Cardiac muscle cell (in vitro differentiated cells and primary cell): ENCODE measurements around the gene SNW1. TPM values are rescaled to one million over a fixed set of nuclear protein-coding genes. Genes with fewer than 3 reads are reported as not detected.

ENCODE experiments used
- DNase-seq, 2 donors: peaks; one replicate each; pipeline versions ENCODE4 v3.0.0 to v3.0.0-alpha.2; 2010 to 2017; ENCODE audit warnings: low read depth in 1 of 2, low spot score in 1 of 2
- H3K27ac ChIP-seq: fragments of 200-600 bp; sonication (generic); 2 replicates; pipeline ENCODE4 v1.5.1; 2016
- H3K27me3 ChIP-seq: fragments of 200-600 bp; sonication (generic); 2 replicates; pipeline ENCODE4 v1.6.0; 2016; ENCODE audit warnings: control low read depth
- H3K36me3 ChIP-seq: fragments of 200-600 bp; sonication (generic); 2 replicates; pipeline ENCODE4 v1.5.1; 2016; ENCODE audit warnings: control low read depth
- H3K4me1 ChIP-seq: fragments of 200-600 bp; sonication (generic); 2 replicates; pipeline ENCODE4 v1.8.1; 2017; ENCODE audit warnings: low read depth, mild to moderate bottlenecking, mixed run types
- H3K4me3 ChIP-seq: fragments of 200-600 bp; sonication (generic); 2 replicates; pipeline ENCODE4 v1.5.1; 2016; ENCODE audit warnings: mild to moderate bottlenecking
- H3K9me3 ChIP-seq: fragments of 200-600 bp; sonication (generic); 2 replicates; pipeline ENCODE4 v1.5.1; 2017; ENCODE audit warnings: low read depth, mild to moderate bottlenecking, control low read depth
- polyA plus RNA-seq: library from polyadenylated mRNA; unstranded; fragments of >200 nt; fragmentation: Nextera tagmentation; extraction: Ambion mirVana; gene quantifications from 2 replicates; pipeline ENCODE4 v1.2.1, GENCODE V29; 2016
- total RNA-seq: library from RNA; depleted of rRNA; stranded (reverse); fragments of >200 nt; gene quantifications from 2 replicates; pipeline ENCODE4 v1.2.3, GENCODE V29; 2016
- TF ChIP-seq, protein P1 (sequence below): IDR thresholded peaks from 2 replicates; pipeline ENCODE4 v1.5.1; 2012; ENCODE audit warnings: low read depth, mild to moderate bottlenecking, low read length

SNW1 gene
- total and polyA plus RNA-seq, 2 experiments from 2014 or later: 63.3 to 66.7 TPM

DNA sequence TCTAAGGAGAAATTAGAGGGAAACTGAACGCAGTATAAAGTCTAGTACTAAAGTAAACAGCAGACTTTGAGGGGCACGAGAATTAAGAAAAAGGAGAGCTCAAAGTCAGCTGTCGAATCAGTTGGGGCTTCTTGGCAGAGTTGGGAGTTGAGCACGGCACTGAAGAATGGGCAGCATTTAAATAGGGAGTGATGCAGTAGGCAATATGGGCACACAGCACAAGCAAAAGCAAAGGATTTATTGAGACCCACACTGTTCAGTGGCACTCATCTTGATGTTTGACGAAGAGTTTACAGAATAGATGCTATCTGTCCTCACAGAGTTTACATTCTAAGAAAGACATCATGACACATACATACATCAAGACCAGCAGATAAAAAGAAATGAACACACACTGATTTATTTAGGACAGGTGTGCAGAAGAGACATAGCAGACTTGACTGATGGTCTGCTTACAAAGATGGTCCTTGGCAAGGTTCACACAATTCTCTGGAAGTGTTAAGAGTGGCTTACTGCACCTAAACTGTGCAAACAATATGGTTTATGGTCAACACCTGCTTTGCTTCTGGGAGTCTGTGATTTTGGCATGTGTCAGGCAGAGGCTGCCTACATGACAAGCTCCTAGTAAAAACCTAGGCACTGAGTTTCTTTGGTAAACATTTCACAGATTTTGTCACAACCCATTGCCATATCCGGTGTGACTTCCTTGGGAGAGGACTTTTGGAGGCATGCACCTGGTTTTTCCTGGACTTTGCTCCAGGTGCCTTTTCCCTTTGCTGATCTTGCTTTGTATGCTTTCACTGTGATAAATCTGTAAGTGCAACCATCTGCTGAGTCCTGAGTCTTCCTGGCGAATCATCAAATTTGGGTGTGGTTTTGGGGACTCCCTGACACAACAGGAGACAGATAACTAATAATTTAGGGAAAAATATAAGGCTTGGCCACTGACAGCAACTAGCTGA, 79.5 kb downstream of the SNW1 start:
- no peaks in the 10 kb centered on the region for H3K9me3 ChIP-seq
- no peak for DNase-seq
- no peak overlapping the region for H3K27ac ChIP-seq
- TF ChIP-seq, protein P1, sequence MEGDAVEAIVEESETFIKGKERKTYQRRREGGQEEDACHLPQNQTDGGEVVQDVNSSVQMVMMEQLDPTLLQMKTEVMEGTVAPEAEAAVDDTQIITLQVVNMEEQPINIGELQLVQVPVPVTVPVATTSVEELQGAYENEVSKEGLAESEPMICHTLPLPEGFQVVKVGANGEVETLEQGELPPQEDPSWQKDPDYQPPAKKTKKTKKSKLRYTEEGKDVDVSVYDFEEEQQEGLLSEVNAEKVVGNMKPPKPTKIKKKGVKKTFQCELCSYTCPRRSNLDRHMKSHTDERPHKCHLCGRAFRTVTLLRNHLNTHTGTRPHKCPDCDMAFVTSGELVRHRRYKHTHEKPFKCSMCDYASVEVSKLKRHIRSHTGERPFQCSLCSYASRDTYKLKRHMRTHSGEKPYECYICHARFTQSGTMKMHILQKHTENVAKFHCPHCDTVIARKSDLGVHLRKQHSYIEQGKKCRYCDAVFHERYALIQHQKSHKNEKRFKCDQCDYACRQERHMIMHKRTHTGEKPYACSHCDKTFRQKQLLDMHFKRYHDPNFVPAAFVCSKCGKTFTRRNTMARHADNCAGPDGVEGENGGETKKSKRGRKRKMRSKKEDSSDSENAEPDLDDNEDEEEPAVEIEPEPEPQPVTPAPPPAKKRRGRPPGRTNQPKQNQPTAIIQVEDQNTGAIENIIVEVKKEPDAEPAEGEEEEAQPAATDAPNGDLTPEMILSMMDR: no peak
- no peaks in the 10 kb centered on the region for H3K27me3 ChIP-seq
- no peaks in the 10 kb centered on the region for H3K4me1 ChIP-seq
- H3K36me3 ChIP-seq: no peaks in the 10 kb centered on the region
- no peak overlapping the region for H3K4me3 ChIP-seq

DNA sequence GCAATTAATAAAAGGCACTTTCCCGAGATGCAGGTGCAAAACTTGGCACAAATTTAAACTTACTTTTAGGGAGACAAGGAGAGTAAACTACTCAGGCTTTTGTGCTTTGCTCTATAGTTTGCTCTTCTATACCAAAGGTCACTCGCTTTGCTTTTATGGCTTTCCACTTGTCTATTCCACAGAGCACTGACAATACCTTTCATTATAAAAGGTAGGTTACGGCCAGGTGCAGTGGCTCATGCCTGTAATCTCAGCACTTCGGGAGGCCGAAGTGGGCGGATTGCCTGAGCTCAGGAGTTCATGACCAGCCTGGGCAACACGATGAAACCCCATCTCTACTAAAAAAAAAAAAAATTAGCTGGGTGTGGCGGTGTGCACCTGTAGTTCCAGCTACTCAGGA, 86.0 kb downstream of the SNW1 start:
- Histone ChIP-seq H3K27me3 (no peaks in the 10 kb centered on the region), H3K27ac (no peak overlapping the region), H3K36me3 (peaks cover 23% of the 10 kb centered on the region), H3K9me3 (no peaks in the 10 kb centered on the region), H3K4me3 (no peak overlapping the region), H3K4me1 (no peaks in the 10 kb centered on the region)
- no peak for DNase-seq
- TF ChIP-seq, protein P1: no peak

DNA sequence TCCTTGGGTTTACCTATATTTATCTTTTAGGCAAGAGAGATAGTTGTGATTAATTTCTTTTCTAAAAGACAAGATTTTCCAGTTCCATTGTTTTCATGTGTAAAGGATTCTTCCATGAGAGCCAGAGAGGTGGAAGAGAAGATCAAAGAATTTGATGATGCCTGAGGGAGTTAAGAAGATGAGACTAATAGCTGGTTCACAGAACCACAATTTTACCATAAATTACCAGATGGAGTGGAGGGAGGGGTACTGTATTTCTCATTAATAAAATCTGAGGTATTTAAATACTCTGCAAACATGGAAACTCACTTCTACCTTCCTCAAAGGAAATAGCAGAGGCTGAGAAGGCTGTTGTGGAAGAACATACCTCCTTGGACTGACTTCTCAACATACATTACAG, 87.8 kb downstream of the SNW1 start:
- no peaks in the 10 kb centered on the region for H3K4me1 ChIP-seq
- no peaks in the 10 kb centered on the region for H3K9me3 ChIP-seq
- H3K4me3 ChIP-seq: no peak overlapping the region
- peaks cover 23% of the 10 kb centered on the region for H3K36me3 ChIP-seq
- TF ChIP-seq, protein P1: no peak
- H3K27ac ChIP-seq: no peak overlapping the region
- no peak for DNase-seq
- H3K27me3 ChIP-seq: no peaks in the 10 kb centered on the region

Other genes starting within 250 kb of the SNW1 start
- 13.9 and 17.8 TPM in 2 replicates for gene SPTLC2, start 144.5 kb downstream of the SNW1 start, total RNA-seq
- gene SPTLC2, start 144.5 kb downstream of the SNW1 start, polyA plus RNA-seq: 14.4 and 17.3 TPM in 2 replicates
- 8.6 and 11.7 TPM in 2 replicates for gene ALKBH1, start 53.1 kb downstream of the SNW1 start, total RNA-seq
- gene ALKBH1, start 53.1 kb downstream of the SNW1 start, polyA plus RNA-seq: 14.5 and 14.6 TPM in 2 replicates
- gene SLIRP, start 53.1 kb downstream of the SNW1 start, total RNA-seq: 386 and 439 TPM in 2 replicates
- 466 and 662 TPM in 2 replicates for gene SLIRP, start 53.1 kb downstream of the SNW1 start, polyA plus RNA-seq
- 12.2 and 15.4 TPM in 2 replicates for gene ADCK1, start 39.0 kb upstream of the SNW1 start, total RNA-seq
- 20.3 and 20.6 TPM in 2 replicates for gene ADCK1, start 39.0 kb upstream of the SNW1 start, polyA plus RNA-seq